Activated T-cell treated with anti-CD3 and anti-CD28 coated beads for 48 hours (primary cell): ENCODE measurements around the gene FAM83C.

ENCODE experiments used
- DNase-seq: peaks from one replicate; pipeline ENCODE4 v3.0.0-alpha.2; 2020; ENCODE audit warnings: low read depth

The FAM83C gene

GRCh38 chr20:35298264-35298663, 6.0 kb upstream of the FAM83C start:
- DNase-seq: no peak

GRCh38 chr20:35297740-35298139, 5.5 kb upstream of the FAM83C start:
- DNase-seq: no peak

GRCh38 chr20:35297155-35297554, 4.9 kb upstream of the FAM83C start:
- no peak for DNase-seq

GRCh38 chr20:35296101-35296554, 3.9 kb upstream of the FAM83C start:
- DNase-seq: no peak

GRCh38 chr20:35295674-35296073, 3.4 kb upstream of the FAM83C start:
- no peak for DNase-seq

GRCh38 chr20:35295058-35295457, 2.8 kb upstream of the FAM83C start:
- DNase-seq: no peak

- no peak for DNase-seq
Observed at GRCh38 chr20:35294293-35294685, 2.1 kb upstream of the FAM83C start.

- DNase-seq: no peak
Observed at GRCh38 chr20:35293303-35294292, 1.4 kb upstream of the FAM83C start.

- DNase-seq: no peak
Observed at GRCh38 chr20:35292504-35293285, 470 bp upstream of the FAM83C start.

- DNase-seq: no peak
Observed at GRCh38 chr20:35290887-35291417, 1.3 kb downstream of the FAM83C start.

- DNase-seq: no peak
Observed at GRCh38 chr20:35290186-35290886, 1.9 kb downstream of the FAM83C start.

- DNase-seq: no peak
Observed at GRCh38 chr20:35288325-35289060, 3.7 kb downstream of the FAM83C start.

- DNase-seq: no peak
Observed at GRCh38 chr20:35287509-35288324, 4.5 kb downstream of the FAM83C start.

- no peak for DNase-seq
Observed at GRCh38 chr20:35286899-35287508, 5.2 kb downstream of the FAM83C start.

GRCh38 chr20:35286077-35286898, 5.9 kb downstream of the FAM83C start:
- no peak for DNase-seq

- no peak for DNase-seq
Observed at GRCh38 chr20:35285806-35286076, 6.5 kb downstream of the FAM83C start.

- DNase-seq: no peak
Observed at GRCh38 chr20:35284992-35285805, 7.0 kb downstream of the FAM83C start.

- DNase-seq: peak; percentile 79
Observed at GRCh38 chr20:35284267-35284991, 7.8 kb downstream of the FAM83C start, which contains the start of gene EIF6. Gene EIF6, minus strand, starts transcription at chr20:35284772. Its CDS starts 285 bp downstream, at chr20:35284487.
